ENCODE measurements around the gene RPL32. TPM values are rescaled to one million over a fixed set of nuclear protein-coding genes. Genes with fewer than 3 reads are reported as not detected.
"Not testable (repeated sequence)": the region's sequence is repeated elsewhere in the genome, so short reads cannot be mapped to it uniquely, and the experiment has no call there.

Gene RPL32
- total RNA-seq, 4 donors from 2014 or later: 373 to 937 (median 550) TPM

- no peak overlapping the region for H3K27ac ChIP-seq
- no peak for DNase-seq
- H3K27me3 ChIP-seq: peaks cover 7% of the 10 kb centered on the region
- H3K9me3 ChIP-seq: no peaks in the 10 kb centered on the region
- WGBS, 2 donors (ENCODE audit: low coverage in 1 of 2): 92% methylated on average over 5 of the region's 5 CpGs; no CpG with 5 or more reads in 1 of the 2 donors
- H3K36me3 ChIP-seq: no peaks in the 10 kb centered on the region
- peaks cover 3 to 9% (median 9%) of the 10 kb centered on the region in 4 donors for H3K4me1 ChIP-seq
- no peak for TF ChIP-seq EP300 (IDR thresholded peaks at IDR 0.05; ENCODE audit: low read depth)
- TF ChIP-seq, protein P1, sequence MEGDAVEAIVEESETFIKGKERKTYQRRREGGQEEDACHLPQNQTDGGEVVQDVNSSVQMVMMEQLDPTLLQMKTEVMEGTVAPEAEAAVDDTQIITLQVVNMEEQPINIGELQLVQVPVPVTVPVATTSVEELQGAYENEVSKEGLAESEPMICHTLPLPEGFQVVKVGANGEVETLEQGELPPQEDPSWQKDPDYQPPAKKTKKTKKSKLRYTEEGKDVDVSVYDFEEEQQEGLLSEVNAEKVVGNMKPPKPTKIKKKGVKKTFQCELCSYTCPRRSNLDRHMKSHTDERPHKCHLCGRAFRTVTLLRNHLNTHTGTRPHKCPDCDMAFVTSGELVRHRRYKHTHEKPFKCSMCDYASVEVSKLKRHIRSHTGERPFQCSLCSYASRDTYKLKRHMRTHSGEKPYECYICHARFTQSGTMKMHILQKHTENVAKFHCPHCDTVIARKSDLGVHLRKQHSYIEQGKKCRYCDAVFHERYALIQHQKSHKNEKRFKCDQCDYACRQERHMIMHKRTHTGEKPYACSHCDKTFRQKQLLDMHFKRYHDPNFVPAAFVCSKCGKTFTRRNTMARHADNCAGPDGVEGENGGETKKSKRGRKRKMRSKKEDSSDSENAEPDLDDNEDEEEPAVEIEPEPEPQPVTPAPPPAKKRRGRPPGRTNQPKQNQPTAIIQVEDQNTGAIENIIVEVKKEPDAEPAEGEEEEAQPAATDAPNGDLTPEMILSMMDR (IDR thresholded peaks at IDR 0.05): no peak
- in situ Hi-C loops (cut with MboI; ENCODE audit: low pct_ligation_motif_present in 1 of 4, low pct_unique_long_range_greater_than_20kb in 1 of 4, low sequenced_read_pairs in 3 of 4) (no loop called here), intact Hi-C loops (cut with DNase I; ENCODE audit: low total_unique reads) (no loop called here)
- H3K4me3 ChIP-seq: no peak overlapping the region
These were observed 37.9 kb upstream of the RPL32 start for GRCh38 chr3:12879191-12879815.

- H3K27me3 ChIP-seq; intact Hi-C loops (cut with DNase I; ENCODE audit: low total_unique reads); in situ Hi-C loops (cut with MboI; ENCODE audit: low pct_ligation_motif_present in 1 of 4, low pct_unique_long_range_greater_than_20kb in 1 of 4, low sequenced_read_pairs in 3 of 4); H3K4me1 ChIP-seq; H3K9me3 ChIP-seq; DNase-seq; H3K36me3 ChIP-seq; H3K4me3 ChIP-seq; H3K27ac ChIP-seq: not testable (repeated sequence)
- 61% methylated on average over 2 of the region's 2 CpGs; no CpG with 5 or more reads in 1 of the 2 donors for WGBS, 2 donors (ENCODE audit: low coverage in 1 of 2)
These were observed 37.4 kb upstream of the RPL32 start for GRCh38 chr3:12878758-12879157.

DNA sequence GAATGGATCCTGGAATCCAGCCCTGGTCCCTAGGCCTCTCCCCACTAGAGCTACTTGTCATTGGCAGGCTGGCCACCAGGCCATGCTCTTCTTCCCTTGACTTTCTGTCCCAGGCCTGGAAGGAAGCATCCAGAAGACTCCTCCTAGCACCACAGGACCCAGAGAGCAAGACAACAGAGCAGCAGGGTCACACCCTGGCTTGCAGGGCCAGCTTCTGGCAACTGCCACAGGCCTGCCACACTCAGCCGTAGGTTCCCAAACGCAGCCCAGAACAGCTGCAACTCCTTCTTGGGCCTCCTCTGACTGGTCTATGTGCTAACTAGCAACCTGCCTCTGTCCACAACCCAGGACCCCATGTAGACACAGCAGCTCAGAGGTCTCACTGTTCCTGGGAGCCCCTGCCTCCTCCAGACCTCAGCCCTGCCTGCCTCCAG lies 36.8 kb upstream of the RPL32 start:
- Histone ChIP-seq H3K4me1 (peaks cover 3 to 9% (median 9%) of the 10 kb centered on the region in 4 donors), H3K36me3 (no peaks in the 10 kb centered on the region), H3K27me3 (peaks cover 7% of the 10 kb centered on the region), H3K9me3 (no peaks in the 10 kb centered on the region), H3K4me3 (no peak overlapping the region), H3K27ac (no peak overlapping the region)
- TF ChIP-seq EP300 (IDR thresholded peaks at IDR 0.05; ENCODE audit: low read depth) (no peak), POLR2A (IDR thresholded peaks at IDR 0.05) (no peak), POLR2AphosphoS5 (IDR thresholded peaks at IDR 0.05) (no peak)
- TF ChIP-seq, protein P1 (IDR thresholded peaks at IDR 0.05): no peak
- no peak for DNase-seq
- intact Hi-C loops (cut with DNase I; ENCODE audit: low total_unique reads): no loop called here
- WGBS, 2 donors (ENCODE audit: low coverage in 1 of 2): 85% methylated on average over 2 of the region's 2 CpGs; no CpG with 5 or more reads in 1 of the 2 donors
- in situ Hi-C loops (cut with MboI; ENCODE audit: low pct_ligation_motif_present in 1 of 4, low pct_unique_long_range_greater_than_20kb in 1 of 4, low sequenced_read_pairs in 3 of 4): no loop called here

GRCh38 chr3:12877040-12877439 lies 35.7 kb upstream of the RPL32 start:
- Histone ChIP-seq H3K4me1 (peaks cover 3 to 9% (median 9%) of the 10 kb centered on the region in 4 donors), H3K36me3 (no peaks in the 10 kb centered on the region), H3K27me3 (peaks cover 7% of the 10 kb centered on the region), H3K4me3 (no peak overlapping the region), H3K27ac (no peak overlapping the region), H3K9me3 (no peaks in the 10 kb centered on the region)
- intact Hi-C loops (cut with DNase I; ENCODE audit: low total_unique reads): no loop called here
- no peak for DNase-seq
- in situ Hi-C loops (cut with MboI; ENCODE audit: low pct_ligation_motif_present in 1 of 4, low pct_unique_long_range_greater_than_20kb in 1 of 4, low sequenced_read_pairs in 3 of 4): no loop called here
- TF ChIP-seq, protein P1 (IDR thresholded peaks at IDR 0.05): no peak
- TF ChIP-seq POLR2A (IDR thresholded peaks at IDR 0.05) (no peak), POLR2AphosphoS5 (IDR thresholded peaks at IDR 0.05) (no peak), EP300 (IDR thresholded peaks at IDR 0.05; ENCODE audit: low read depth) (no peak)
- WGBS, 2 donors (ENCODE audit: low coverage in 1 of 2): 88% methylated on average over 7 of the region's 7 CpGs; no CpG with 5 or more reads in 1 of the 2 donors
